T-cell (primary cell): Measurements from ENCODE around the gene ARHGAP4. TPM values are rescaled to one million over a fixed set of nuclear protein-coding genes. Genes with fewer than 3 reads are reported as not detected.

ENCODE experiments used
- ATAC-seq, 4 experiments: fragments of 200-7000 bp in 3 of 4; fragments of 150-1000 bp in 1 of 4; cut with Tn5 transposase; replicated peaks in 1 of 4; 1 replicate in 3 of 4; 2 replicates in 1 of 4; pipeline ENCODE4 v1.10.0; 2021; ENCODE audit warnings: moderate library complexity in 3 of 4, mild to moderate bottlenecking in 2 of 4, moderate number of reproducible peaks in 1 of 4
- CTCF ChIA-PET, 2 donors: fragments of 300-600 bp; sonication (Branson Sonifier 250); formaldehyde crosslinking; loops; one replicate each; lab custom pipeline; 2022; ENCODE audit warnings: antibody characterized with exemption in 2 of 2; lab: Charles Lee
- POLR2A ChIA-PET, 2 donors: fragments of 300-600 bp; sonication (Branson Sonifier 250); formaldehyde crosslinking; loops; one replicate each; lab custom pipeline; 2022; ENCODE audit warnings: antibody characterized with exemption in 2 of 2; lab: Charles Lee
- DNase-seq, 35 experiments: peaks; one replicate each; pipeline versions ENCODE4 v3.0.0 to v3.0.0-alpha.2; 2013 to 2023
- H3K27ac ChIP-seq: one replicate; pipeline ENCODE4 v1.5.1; 2013; ENCODE audit warnings: low read length
- H3K27me3 ChIP-seq, 2 experiments: replicated peaks in 1 of 2; 1 replicate in 1 of 2; 2 replicates in 1 of 2; pipeline versions ENCODE4 v1.6.1 to v1.7.0; 2013; ENCODE audit warnings: low read length in 1 of 2, mixed read lengths in 1 of 2; ENCODE audit not compliant: control insufficient read depth in 2 of 2, insufficient read depth in 2 of 2; ENCODE audit errors: extremely low read depth in 1 of 2
- H3K36me3 ChIP-seq, 2 donors: 1 replicate in 1 of 2; 2 replicates in 1 of 2; pipeline versions ENCODE4 v1.6.1 to v1.7.0; 2013; ENCODE audit warnings: low read length in 1 of 2; ENCODE audit not compliant: control insufficient read depth in 2 of 2, insufficient read depth in 1 of 2; ENCODE audit errors: extremely low read depth in 1 of 2
- H3K4me1 ChIP-seq, 2 experiments: 1 replicate in 1 of 2; 2 replicates in 1 of 2; pipeline versions ENCODE4 v1.6.1 to v1.7.0; 2013; ENCODE audit warnings: low read length in 2 of 2, mixed read lengths in 1 of 2; ENCODE audit not compliant: insufficient read depth in 2 of 2, control insufficient read depth in 1 of 2; ENCODE audit errors: extremely low read depth in 1 of 2
- H3K4me3 ChIP-seq, 2 donors: 1 replicate in 1 of 2; 2 replicates in 1 of 2; pipeline versions ENCODE4 v1.5.1 to v1.7.0; 2013; ENCODE audit warnings: mild to moderate bottlenecking in 2 of 2, low read length in 1 of 2, moderate library complexity in 1 of 2; ENCODE audit not compliant: control insufficient read depth in 1 of 2; ENCODE audit errors: extremely low read depth in 1 of 2
- H3K9me3 ChIP-seq: 2 replicates; pipeline ENCODE4 v1.7.0; 2013
- H3K27ac Mint-ChIP-seq, 2 donors: one replicate each; pipeline ENCODE4 v1.8.0; 2020 to 2021; ENCODE audit warnings: mild to moderate bottlenecking in 2 of 2, mixed read lengths in 2 of 2
- H3K27me3 Mint-ChIP-seq, 2 donors: one replicate each; pipeline ENCODE4 v1.8.0; 2021 to 2022; ENCODE audit warnings: mixed read lengths in 2 of 2
- H3K36me3 Mint-ChIP-seq: one replicate; pipeline ENCODE4 v1.8.0; 2021; ENCODE audit warnings: mixed read lengths
- H3K4me1 Mint-ChIP-seq, 3 donors: one replicate each; pipeline ENCODE4 v1.8.0; 2020 to 2022; ENCODE audit warnings: mixed read lengths in 3 of 3, mild to moderate bottlenecking in 1 of 3
- H3K4me3 Mint-ChIP-seq, 3 donors: one replicate each; pipeline ENCODE4 v1.8.0; 2020 to 2022; ENCODE audit warnings: mild to moderate bottlenecking in 3 of 3, mixed read lengths in 3 of 3, moderate library complexity in 3 of 3
- H3K9me3 Mint-ChIP-seq, 3 donors: one replicate each; pipeline ENCODE4 v1.8.0; 2020 to 2022; ENCODE audit warnings: mixed read lengths in 3 of 3
- WGBS: methylation state at CpG from one replicate; pipeline ENCODE4 v1.1.5; 2013; ENCODE audit warnings: missing lambda C conversion rate; ENCODE audit not compliant: insufficient coverage; 5-methylcytosine and 5-hydroxymethylcytosine counted together
- total RNA-seq, 35 experiments: library from RNA in 6 of 35; stranded (reverse) in 6 of 35; fragments of 120-200 nt in 1 of 35; gene quantifications; one replicate each; pipeline versions ENCODE4 v1.2.1 to v1.2.4 and lab custom pipeline; 2013 to 2026

The ARHGAP4 gene
- total RNA-seq, 5 donors from 2014 or later (not counting 1 experiment from before 2014, with no cell fraction given) = 420 to 485 (median 468) TPM

- H3K4me1 Mint-ChIP-seq = peaks cover 11 to 15% (median 11%) of the 10 kb centered on the region in 3 donors
- ChIA-PET CTCF (no interaction called here), POLR2A (no interaction called here)
- ATAC-seq (no peak), DNase-seq (no peak)
- H3K27ac Mint-ChIP-seq = no peak overlapping the region
- H3K27ac ChIP-seq = no peak overlapping the region
- peaks cover 2 to 10% of the 10 kb centered on the region in 2 experiments for H3K4me1 ChIP-seq
- no peaks in the 10 kb centered on the region for H3K9me3 ChIP-seq
- no peaks in the 10 kb centered on the region for H3K36me3 Mint-ChIP-seq
- H3K9me3 Mint-ChIP-seq = no peaks in the 10 kb centered on the region
- no peaks in the 10 kb centered on the region for H3K36me3 ChIP-seq
- WGBS = 10% methylated on average over 2 of the region's 7 CpGs
- H3K4me3 ChIP-seq = no peak overlapping the region
- peaks cover 11 to 39% of the 10 kb centered on the region in 2 donors for H3K27me3 Mint-ChIP-seq
- H3K27me3 ChIP-seq = peaks cover 0 to 33% of the 10 kb centered on the region in 2 experiments
- H3K4me3 Mint-ChIP-seq = no peak overlapping the region
Measured at GRCh38 chrX:153873282-153874084, 52.6 kb downstream of the ARHGAP4 start.

- Mint-ChIP-seq H3K9me3 (no peaks in the 10 kb centered on the region), H3K4me3 (no peak overlapping the region), H3K27me3 (peaks cover 5 to 32% of the 10 kb centered on the region in 2 donors), H3K4me1 (peaks cover 0 to 7% (median 4%) of the 10 kb centered on the region in 3 donors), H3K36me3 (no peaks in the 10 kb centered on the region), H3K27ac (no peak overlapping the region)
- ATAC-seq = no peak
- Histone ChIP-seq H3K36me3 (no peaks in the 10 kb centered on the region), H3K4me3 (no peak overlapping the region), H3K27me3 (peaks cover 0 to 23% of the 10 kb centered on the region in 2 experiments), H3K4me1 (no peaks in the 10 kb centered on the region), H3K9me3 (no peaks in the 10 kb centered on the region), H3K27ac (no peak overlapping the region)
- ChIA-PET POLR2A (no interaction called here), CTCF (no interaction called here)
- WGBS = 70% methylated on average over 12 of the region's 29 CpGs
- DNase-seq = no peak
Measured at GRCh38 chrX:153871946-153872878, 53.9 kb downstream of the ARHGAP4 start.

- no peaks in the 10 kb centered on the region for H3K9me3 ChIP-seq
- H3K27me3 ChIP-seq = peaks cover 0 to 25% of the 10 kb centered on the region in 2 experiments
- Mint-ChIP-seq H3K27me3 (peaks cover 5 to 31% of the 10 kb centered on the region in 2 donors), H3K36me3 (no peaks in the 10 kb centered on the region), H3K4me3 (no peak overlapping the region), H3K4me1 (peaks cover 0 to 7% (median 4%) of the 10 kb centered on the region in 3 donors), H3K27ac (no peak overlapping the region), H3K9me3 (no peaks in the 10 kb centered on the region)
- no peaks in the 10 kb centered on the region for H3K4me1 ChIP-seq
- no peak overlapping the region for H3K27ac ChIP-seq
- CTCF ChIA-PET = no interaction called here
- POLR2A ChIA-PET = no interaction called here
- no peak for ATAC-seq
- H3K36me3 ChIP-seq = no peaks in the 10 kb centered on the region
- no CpG with 5 or more reads among the region's 6 CpGs for WGBS
- H3K4me3 ChIP-seq = no peak overlapping the region
- DNase-seq = no peak
Measured at GRCh38 chrX:153871451-153871850, 54.6 kb downstream of the ARHGAP4 start.

GRCh38 chrX:153870791-153871360 lies 55.2 kb downstream of the ARHGAP4 start:
- Mint-ChIP-seq H3K27me3 (peaks cover 0 to 27% of the 10 kb centered on the region in 2 donors), H3K4me1 (peaks cover 0 to 3% (median 0%) of the 10 kb centered on the region in 3 donors), H3K36me3 (no peaks in the 10 kb centered on the region), H3K27ac (no peak overlapping the region), H3K4me3 (no peak overlapping the region), H3K9me3 (no peaks in the 10 kb centered on the region)
- DNase-seq (no peak), ATAC-seq (no peak)
- Histone ChIP-seq H3K27ac (no peak overlapping the region), H3K36me3 (no peaks in the 10 kb centered on the region), H3K9me3 (no peaks in the 10 kb centered on the region), H3K27me3 (peaks cover 0 to 22% of the 10 kb centered on the region in 2 experiments), H3K4me3 (no peak overlapping the region), H3K4me1 (no peaks in the 10 kb centered on the region)
- CTCF ChIA-PET = no interaction called here
- WGBS = 78% methylated on average over 4 of the region's 21 CpGs
- POLR2A ChIA-PET = no interaction called here

- WGBS = 90% methylated on average over 2 of the region's 11 CpGs
- H3K4me3 Mint-ChIP-seq = no peak overlapping the region
Measured at GRCh38 chrX:153870288-153870690, 55.8 kb downstream of the ARHGAP4 start.

More at GRCh38 chrX:153870288-153870690, 55.8 kb downstream of the ARHGAP4 start:
- Mint-ChIP-seq H3K4me1 (peaks cover 0 to 3% (median 0%) of the 10 kb centered on the region in 3 donors), H3K36me3 (no peaks in the 10 kb centered on the region), H3K27me3 (peaks cover 0 to 32% of the 10 kb centered on the region in 2 donors), H3K27ac (no peak overlapping the region), H3K9me3 (no peaks in the 10 kb centered on the region)
- no peaks in the 10 kb centered on the region for H3K9me3 ChIP-seq
- H3K4me1 ChIP-seq = no peaks in the 10 kb centered on the region
- ATAC-seq (no peak), DNase-seq (no peak)
- H3K4me3 ChIP-seq = no peak overlapping the region
- no peaks in the 10 kb centered on the region for H3K36me3 ChIP-seq
- H3K27me3 ChIP-seq = peaks cover 0 to 18% of the 10 kb centered on the region in 2 experiments
- POLR2A ChIA-PET = no interaction called here
- H3K27ac ChIP-seq = no peak overlapping the region
- CTCF ChIA-PET = no interaction called here
